Thyroid gland (tissue), 4 donors: ENCODE results near the gene C6orf141. TPM values are rescaled to one million over a fixed set of nuclear protein-coding genes. Genes with fewer than 3 reads are reported as not detected.

ENCODE experiments used
- DNase-seq, 2 donors: peaks; one replicate each; pipeline ENCODE4 v3.0.0-alpha.2; 2019
- H3K27ac ChIP-seq, 3 donors: fragments of 200-600 bp; sonication (generic); 1 replicate in 2 of 3; 2 replicates in 1 of 3; pipeline ENCODE4 v1.5.1; 2016 to 2019; ENCODE audit warnings: mild to moderate bottlenecking in 1 of 3, moderate library complexity in 1 of 3
- H3K27me3 ChIP-seq: fragments of 200-600 bp; sonication (generic); one replicate; pipeline ENCODE4 v1.5.1; 2019
- H3K36me3 ChIP-seq, 2 donors: fragments of 200-600 bp; sonication (generic); one replicate each; pipeline ENCODE4 v1.5.1; 2016 to 2019
- H3K4me1 ChIP-seq, 2 donors: fragments of 200-600 bp; sonication (generic); one replicate each; pipeline ENCODE4 v1.5.1; 2017 to 2019
- H3K4me3 ChIP-seq, 3 donors: fragments of 200-600 bp; sonication (generic); replicated peaks in 1 of 3; 1 replicate in 2 of 3; 2 replicates in 1 of 3; pipeline ENCODE4 v1.5.1; 2016; ENCODE audit warnings: mild to moderate bottlenecking in 1 of 3
- H3K9me3 ChIP-seq: fragments of 200-600 bp; sonication (generic); one replicate; pipeline ENCODE4 v1.5.1; 2017
- CTCF ChIP-seq, 6 experiments: fragments of 200-600 bp in 3 of 6; fragments of 450-650 bp in 3 of 6; sonication (generic) in 3 of 6; IDR thresholded peaks; one replicate each; pipeline ENCODE4 v1.5.1; 2016 to 2019; ENCODE audit warnings: antibody characterized with exemption in 6 of 6, mild to moderate bottlenecking in 2 of 6, inconsistent platforms in 1 of 6, moderate library complexity in 1 of 6
- POLR2A ChIP-seq, 2 donors: fragments of 450-650 bp; IDR thresholded peaks; one replicate each; pipeline ENCODE4 v1.6.1; 2017; ENCODE audit warnings: antibody characterized with exemption in 2 of 2, mild to moderate bottlenecking in 2 of 2, moderate library complexity in 1 of 2
- WGBS, 2 donors: methylation state at CpG; one replicate each; pipeline ENCODE4 v1.1.5; 2017; 5-methylcytosine and 5-hydroxymethylcytosine counted together
- intact Hi-C: fragments of 100-400 bp; cut with DNase I; formaldehyde crosslinking; loops from one replicate; pipeline ENCODE4 v1.15.1; 2023
- total RNA-seq, 4 donors: library from RNA; depleted of rRNA; stranded (reverse); fragments of >200 nt; gene quantifications; one replicate each; pipeline ENCODE4 v1.2.3, GENCODE V29; 2016

The C6orf141 gene
- total RNA-seq, 4 donors from 2014 or later: 7.4 to 19.8 (median 11.3) TPM

- DNase-seq: no peak
- TF ChIP-seq CTCF (IDR thresholded peaks at IDR 0.05) (no peak), POLR2A (IDR thresholded peaks at IDR 0.05) (no peak)
- Histone ChIP-seq H3K9me3 (no peaks in the 10 kb centered on the region), H3K4me1 (no peaks in the 10 kb centered on the region), H3K4me3 (no peak overlapping the region), H3K36me3 (no peaks in the 10 kb centered on the region), H3K27me3 (no peaks in the 10 kb centered on the region), H3K27ac (no peak overlapping the region)
- 76 to 79% methylated on average over 2 of the region's 2 CpGs for WGBS, 2 donors
- intact Hi-C loops: no loop called here
Observed at GRCh38 chr6:49513153-49513989, 37.1 kb upstream of the C6orf141 start.

DNA sequence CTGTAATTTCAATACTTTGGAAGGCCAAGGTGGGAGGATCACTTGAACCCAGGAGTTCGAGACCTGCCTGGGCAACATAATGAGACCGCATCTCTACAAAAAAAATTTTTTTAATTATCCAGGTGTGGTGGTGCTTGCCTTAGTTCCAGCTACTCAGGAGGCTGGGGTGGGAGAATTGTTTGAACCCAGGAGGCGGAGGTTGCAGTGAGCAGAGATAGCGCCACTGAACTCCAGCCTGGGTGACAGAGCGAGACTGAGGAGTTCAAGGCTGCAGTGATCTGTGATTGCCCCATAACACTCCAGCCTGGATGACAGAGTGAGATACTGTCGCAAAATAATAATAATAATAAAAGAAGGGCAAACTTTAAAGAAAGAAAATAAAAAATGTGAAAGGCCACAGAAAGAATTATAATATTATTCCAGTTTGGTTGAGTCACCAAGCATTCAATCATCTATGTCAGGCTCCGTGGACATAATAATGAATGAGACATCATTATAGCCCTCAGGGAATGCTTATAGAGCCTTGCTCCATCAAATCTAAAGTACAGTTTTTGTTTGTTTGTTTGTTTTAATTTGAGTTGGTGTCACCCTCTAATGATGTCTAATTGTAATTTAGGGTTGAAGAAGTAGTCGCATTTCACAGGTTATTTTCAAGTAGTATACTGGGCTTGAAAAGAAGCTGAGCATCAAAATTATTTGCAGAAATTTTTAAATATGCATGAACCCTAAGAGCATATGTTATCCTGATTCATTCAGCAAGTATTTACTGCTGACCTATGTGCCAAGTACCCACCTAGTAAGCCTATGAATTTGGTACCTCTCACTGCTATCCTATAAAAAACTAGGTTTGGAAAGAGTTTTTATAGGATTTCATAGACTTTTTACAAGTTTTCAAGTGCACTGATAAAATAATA, 35.6 kb upstream of the C6orf141 start:
- Histone ChIP-seq H3K36me3 (no peaks in the 10 kb centered on the region), H3K27ac (no peak overlapping the region), H3K4me1 (no peaks in the 10 kb centered on the region), H3K27me3 (no peaks in the 10 kb centered on the region), H3K9me3 (no peaks in the 10 kb centered on the region), H3K4me3 (no peak overlapping the region)
- DNase-seq: no peak
- TF ChIP-seq POLR2A (IDR thresholded peaks at IDR 0.05): no peak
- TF ChIP-seq CTCF (IDR thresholded peaks at IDR 0.05): no peak
- 82 to 86% methylated on average over 8 of the region's 8 CpGs for WGBS, 2 donors
- intact Hi-C loops: no loop called here

DNA sequence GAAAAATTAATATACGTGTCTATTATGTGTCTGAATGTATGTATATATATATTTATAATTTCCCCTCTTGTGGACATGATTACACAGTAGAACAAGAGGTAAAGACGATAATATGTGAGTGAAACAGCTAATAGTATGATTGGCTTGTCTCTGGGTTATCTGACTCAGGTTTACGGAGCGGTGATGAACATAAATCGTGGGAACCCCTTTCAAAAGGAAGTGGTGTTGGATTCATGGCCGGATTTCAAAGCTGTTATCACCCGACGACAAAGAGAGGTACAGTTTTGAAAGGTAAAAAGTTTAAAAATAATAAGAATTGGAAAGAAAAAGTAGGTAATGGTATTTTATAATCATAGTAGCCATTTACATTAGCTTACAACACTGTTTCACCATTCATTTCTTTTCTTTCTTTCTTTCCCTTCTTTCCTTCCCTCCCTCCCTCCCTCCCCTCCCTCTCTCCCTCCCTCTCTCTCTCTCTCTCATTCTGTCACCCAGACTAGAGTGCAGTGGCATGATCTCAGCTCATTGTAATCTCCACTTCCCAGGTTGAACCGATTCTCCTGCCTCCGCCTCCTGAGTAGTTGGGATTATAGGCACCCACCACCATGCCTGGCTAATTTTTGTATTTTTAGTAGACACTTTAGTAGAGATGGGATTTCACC, 34.9 kb upstream of the C6orf141 start:
- Histone ChIP-seq H3K27me3 (no peaks in the 10 kb centered on the region), H3K4me1 (no peaks in the 10 kb centered on the region), H3K27ac (no peak overlapping the region), H3K9me3 (no peaks in the 10 kb centered on the region), H3K36me3 (no peaks in the 10 kb centered on the region), H3K4me3 (no peak overlapping the region)
- TF ChIP-seq CTCF (IDR thresholded peaks at IDR 0.05) (no peak), POLR2A (IDR thresholded peaks at IDR 0.05) (no peak)
- whole genome bisulfite sequencing, 2 donors: 80 to 85% methylated on average over 10 of the region's 10 CpGs
- intact Hi-C loops: no loop called here
- DNase-seq: no peak

- WGBS, 2 donors: 74 to 86% methylated on average over 4 of the region's 4 CpGs
- DNase-seq: no peak
- TF ChIP-seq CTCF (IDR thresholded peaks at IDR 0.05): no peak
- TF ChIP-seq POLR2A (IDR thresholded peaks at IDR 0.05): no peak
- Histone ChIP-seq H3K4me1 (no peaks in the 10 kb centered on the region), H3K4me3 (no peak overlapping the region), H3K9me3 (no peaks in the 10 kb centered on the region), H3K27ac (no peak overlapping the region), H3K36me3 (no peaks in the 10 kb centered on the region), H3K27me3 (no peaks in the 10 kb centered on the region)
- intact Hi-C loops: no loop called here
Observed at GRCh38 chr6:49516147-49516505, 34.3 kb upstream of the C6orf141 start.
